ENCODE data around the gene CDK14. TPM values are rescaled to one million over a fixed set of nuclear protein-coding genes. Genes with fewer than 3 reads are reported as not detected.

CDK14 gene
- total and polyA plus RNA-seq, 10 of the 15 experiments (the other 5 are each of a cell fraction or from before 2014, with no cell fraction given), result 6.5 to 61.3 (median 24.2) TPM

GRCh38 chr7:91112902-91113341, 516.8 kb downstream of the CDK14 start:
- no TSS peak for BruUV-seq (replicated peaks)
- Histone ChIP-seq H3K27me3 (replicated peaks in 1 of 2; ENCODE audit: control insufficient read depth in 2 of 2, insufficient read depth in 2 of 2, low read length in 1 of 2) (no peaks in the 10 kb centered on the region), H3K4me3 (no peak overlapping the region), H3K79me2 (ENCODE audit: control insufficient read depth, insufficient read depth, low read length) (no peaks in the 10 kb centered on the region), H3K9me3 (replicated peaks; ENCODE audit: control insufficient read depth, insufficient read depth, low read length) (no peaks in the 10 kb centered on the region), H4K20me1 (ENCODE audit: control insufficient read depth, insufficient read depth) (no peaks in the 10 kb centered on the region), H2AFZ (ENCODE audit: control insufficient read depth, low read depth, low read length) (no peak overlapping the region), H3K4me1 (ENCODE audit: control insufficient read depth, insufficient read depth, low read length) (no peaks in the 10 kb centered on the region), H3K27ac (ENCODE audit: control insufficient read depth, insufficient read depth) (no peak overlapping the region), H3K9ac (ENCODE audit: control insufficient read depth, insufficient read depth, low read length) (no peak overlapping the region), H3K36me3 (ENCODE audit: control insufficient read depth in 2 of 2, insufficient read depth in 2 of 2, low read length in 1 of 2) (no peaks in the 10 kb centered on the region), H3K4me2 (ENCODE audit: control insufficient read depth, insufficient read depth) (no peak overlapping the region)
- ChIA-PET CTCF (no interaction called here), POLR2A (no interaction called here), RAD21 (ENCODE audit: unreplicated experiment) (no interaction called here), SMC1A (ENCODE audit: uncharacterized antibody, unreplicated experiment) (interaction anchor here (1.4 kb wide), 1 partner anchor 22 kb away, joined by 4 read pairs; no protein-coding TSS in a partner anchor)
- intact Hi-C loops (cut with micrococcal nuclease; ENCODE audit: unreplicated experiment) (no loop called here), in situ Hi-C loops (cut with MboI) (no loop called here)
- ATAC-seq (no peak), FAIRE-seq (no peak), DNase-seq (ENCODE audit: low read depth, low spot score) (no peak)
- 47% methylated on average over 2 of the region's 2 CpGs for WGBS (ENCODE audit: insufficient coverage, insufficient replicate concordance, low lambda C conversion rate, missing lambda C conversion rate)
- TF ChIP-seq, protein P1, sequence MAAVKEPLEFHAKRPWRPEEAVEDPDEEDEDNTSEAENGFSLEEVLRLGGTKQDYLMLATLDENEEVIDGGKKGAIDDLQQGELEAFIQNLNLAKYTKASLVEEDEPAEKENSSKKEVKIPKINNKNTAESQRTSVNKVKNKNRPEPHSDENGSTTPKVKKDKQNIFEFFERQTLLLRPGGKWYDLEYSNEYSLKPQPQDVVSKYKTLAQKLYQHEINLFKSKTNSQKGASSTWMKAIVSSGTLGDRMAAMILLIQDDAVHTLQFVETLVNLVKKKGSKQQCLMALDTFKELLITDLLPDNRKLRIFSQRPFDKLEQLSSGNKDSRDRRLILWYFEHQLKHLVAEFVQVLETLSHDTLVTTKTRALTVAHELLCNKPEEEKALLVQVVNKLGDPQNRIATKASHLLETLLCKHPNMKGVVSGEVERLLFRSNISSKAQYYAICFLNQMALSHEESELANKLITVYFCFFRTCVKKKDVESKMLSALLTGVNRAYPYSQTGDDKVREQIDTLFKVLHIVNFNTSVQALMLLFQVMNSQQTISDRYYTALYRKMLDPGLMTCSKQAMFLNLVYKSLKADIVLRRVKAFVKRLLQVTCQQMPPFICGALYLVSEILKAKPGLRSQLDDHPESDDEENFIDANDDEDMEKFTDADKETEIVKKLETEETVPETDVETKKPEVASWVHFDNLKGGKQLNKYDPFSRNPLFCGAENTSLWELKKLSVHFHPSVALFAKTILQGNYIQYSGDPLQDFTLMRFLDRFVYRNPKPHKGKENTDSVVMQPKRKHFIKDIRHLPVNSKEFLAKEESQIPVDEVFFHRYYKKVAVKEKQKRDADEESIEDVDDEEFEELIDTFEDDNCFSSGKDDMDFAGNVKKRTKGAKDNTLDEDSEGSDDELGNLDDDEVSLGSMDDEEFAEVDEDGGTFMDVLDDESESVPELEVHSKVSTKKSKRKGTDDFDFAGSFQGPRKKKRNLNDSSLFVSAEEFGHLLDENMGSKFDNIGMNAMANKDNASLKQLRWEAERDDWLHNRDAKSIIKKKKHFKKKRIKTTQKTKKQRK (IDR thresholded peaks at IDR 0.05; ENCODE audit: low read depth, low read length), result no peak
- TF ChIP-seq SIN3A (IDR thresholded peaks at IDR 0.05; ENCODE audit: low read depth, low read length), result no peak
- TF ChIP-seq POU2F2 (IDR thresholded peaks at IDR 0.05; ENCODE audit: borderline replicate concordance, low read depth, low read length), result no peak
- no peak for TF ChIP-seq RCOR1 (conservative IDR thresholded peaks at IDR 0.05; ENCODE audit: low read depth, low read length)
- no peak for TF ChIP-seq ZNF207 (IDR thresholded peaks at IDR 0.05; ENCODE audit: borderline replicate concordance)
- TF ChIP-seq PRDM15 (CRISPR knock-in tag; IDR thresholded peaks at IDR 0.05), result no peak
- TF ChIP-seq, protein P2, sequence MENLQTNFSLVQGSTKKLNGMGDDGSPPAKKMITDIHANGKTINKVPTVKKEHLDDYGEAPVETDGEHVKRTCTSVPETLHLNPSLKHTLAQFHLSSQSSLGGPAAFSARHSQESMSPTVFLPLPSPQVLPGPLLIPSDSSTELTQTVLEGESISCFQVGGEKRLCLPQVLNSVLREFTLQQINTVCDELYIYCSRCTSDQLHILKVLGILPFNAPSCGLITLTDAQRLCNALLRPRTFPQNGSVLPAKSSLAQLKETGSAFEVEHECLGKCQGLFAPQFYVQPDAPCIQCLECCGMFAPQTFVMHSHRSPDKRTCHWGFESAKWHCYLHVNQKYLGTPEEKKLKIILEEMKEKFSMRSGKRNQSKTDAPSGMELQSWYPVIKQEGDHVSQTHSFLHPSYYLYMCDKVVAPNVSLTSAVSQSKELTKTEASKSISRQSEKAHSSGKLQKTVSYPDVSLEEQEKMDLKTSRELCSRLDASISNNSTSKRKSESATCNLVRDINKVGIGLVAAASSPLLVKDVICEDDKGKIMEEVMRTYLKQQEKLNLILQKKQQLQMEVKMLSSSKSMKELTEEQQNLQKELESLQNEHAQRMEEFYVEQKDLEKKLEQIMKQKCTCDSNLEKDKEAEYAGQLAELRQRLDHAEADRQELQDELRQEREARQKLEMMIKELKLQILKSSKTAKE (IDR thresholded peaks at IDR 0.05; ENCODE audit: low read depth, poor library complexity, severe bottlenecking), result no peak
- TF ChIP-seq, protein P3, sequence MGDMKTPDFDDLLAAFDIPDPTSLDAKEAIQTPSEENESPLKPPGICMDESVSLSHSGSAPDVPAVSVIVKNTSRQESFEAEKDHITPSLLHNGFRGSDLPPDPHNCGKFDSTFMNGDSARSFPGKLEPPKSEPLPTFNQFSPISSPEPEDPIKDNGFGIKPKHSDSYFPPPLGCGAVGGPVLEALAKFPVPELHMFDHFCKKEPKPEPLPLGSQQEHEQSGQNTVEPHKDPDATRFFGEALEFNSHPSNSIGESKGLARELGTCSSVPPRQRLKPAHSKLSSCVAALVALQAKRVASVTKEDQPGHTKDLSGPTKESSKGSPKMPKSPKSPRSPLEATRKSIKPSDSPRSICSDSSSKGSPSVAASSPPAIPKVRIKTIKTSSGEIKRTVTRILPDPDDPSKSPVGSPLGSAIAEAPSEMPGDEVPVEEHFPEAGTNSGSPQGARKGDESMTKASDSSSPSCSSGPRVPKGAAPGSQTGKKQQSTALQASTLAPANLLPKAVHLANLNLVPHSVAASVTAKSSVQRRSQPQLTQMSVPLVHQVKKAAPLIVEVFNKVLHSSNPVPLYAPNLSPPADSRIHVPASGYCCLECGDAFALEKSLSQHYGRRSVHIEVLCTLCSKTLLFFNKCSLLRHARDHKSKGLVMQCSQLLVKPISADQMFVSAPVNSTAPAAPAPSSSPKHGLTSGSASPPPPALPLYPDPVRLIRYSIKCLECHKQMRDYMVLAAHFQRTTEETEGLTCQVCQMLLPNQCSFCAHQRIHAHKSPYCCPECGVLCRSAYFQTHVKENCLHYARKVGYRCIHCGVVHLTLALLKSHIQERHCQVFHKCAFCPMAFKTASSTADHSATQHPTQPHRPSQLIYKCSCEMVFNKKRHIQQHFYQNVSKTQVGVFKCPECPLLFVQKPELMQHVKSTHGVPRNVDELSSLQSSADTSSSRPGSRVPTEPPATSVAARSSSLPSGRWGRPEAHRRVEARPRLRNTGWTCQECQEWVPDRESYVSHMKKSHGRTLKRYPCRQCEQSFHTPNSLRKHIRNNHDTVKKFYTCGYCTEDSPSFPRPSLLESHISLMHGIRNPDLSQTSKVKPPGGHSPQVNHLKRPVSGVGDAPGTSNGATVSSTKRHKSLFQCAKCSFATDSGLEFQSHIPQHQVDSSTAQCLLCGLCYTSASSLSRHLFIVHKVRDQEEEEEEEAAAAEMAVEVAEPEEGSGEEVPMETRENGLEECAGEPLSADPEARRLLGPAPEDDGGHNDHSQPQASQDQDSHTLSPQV (IDR thresholded peaks at IDR 0.05), result no peak
- no peak for TF ChIP-seq SREBF1 (IDR thresholded peaks at IDR 0.05; ENCODE audit: low read length)
- TF ChIP-seq NR2C2 (IDR thresholded peaks at IDR 0.05; ENCODE audit: borderline replicate concordance, control insufficient read depth, insufficient read length, low read depth), result no peak
- no peak for TF ChIP-seq EED (IDR thresholded peaks at IDR 0.05; ENCODE audit: low read depth)

All from GM12878 (cell line).